Esophagus squamous epithelium (tissue), 4 donors: ENCODE results near the gene CDCA8.

Experiments
- CTCF ChIP-seq, 6 experiments: fragments of 450-650 bp in 4 of 6; fragments of 200-600 bp in 2 of 6; sonication (generic) in 2 of 6; IDR thresholded peaks; one replicate each; pipeline ENCODE4 v1.5.1; 2016 to 2019; ENCODE audit warnings: antibody characterized with exemption in 6 of 6, mild to moderate bottlenecking in 4 of 6, moderate library complexity in 4 of 6
- POLR2A ChIP-seq, 4 donors: fragments of 450-650 bp; IDR thresholded peaks; one replicate each; pipeline ENCODE4 v1.6.1; 2017; ENCODE audit warnings: antibody characterized with exemption in 4 of 4, mild to moderate bottlenecking in 4 of 4, moderate library complexity in 3 of 4

DNA sequence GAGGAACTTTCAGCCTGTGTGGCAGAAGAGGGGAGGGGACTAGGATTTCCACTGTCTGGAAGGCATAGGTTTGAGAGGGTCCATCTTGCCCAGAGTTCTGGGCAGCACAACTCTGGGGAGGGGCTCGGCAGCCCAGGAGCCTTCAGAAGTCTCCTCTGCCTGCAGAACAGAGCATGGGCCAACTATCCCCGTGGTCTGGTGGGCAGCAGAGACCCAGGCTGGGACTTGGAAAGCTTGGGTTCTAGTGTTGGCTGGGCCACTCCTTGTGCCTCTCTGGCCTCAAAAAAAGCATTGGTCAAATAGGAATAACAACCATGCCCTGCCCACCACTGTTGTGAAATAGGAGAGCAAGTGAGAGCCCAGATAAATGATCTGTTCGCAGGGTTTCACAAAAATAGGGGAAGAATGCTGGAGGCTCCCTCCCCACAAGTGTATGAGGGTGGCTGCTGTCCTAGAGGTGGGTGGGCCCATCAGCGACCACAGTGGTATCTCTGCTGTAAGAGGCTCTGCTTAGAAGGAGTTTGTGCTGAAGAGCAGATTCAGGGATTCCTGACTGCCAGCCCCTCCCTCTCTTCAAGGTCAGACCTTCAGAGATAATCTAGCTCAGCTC, 63.7 kb downstream of the CDCA8 start:
- TF ChIP-seq POLR2A (IDR thresholded peaks at IDR 0.05) (no peak), CTCF (IDR thresholded peaks at IDR 0.05) (no peak)
